ENCODE results near the gene ZNRF2.

GRCh38 chr7:30320392-30320791, 36.0 kb downstream of the ZNRF2 start:
- TF ChIP-seq CTCF (IDR thresholded peaks at IDR 0.05) (no peak), ZFX (IDR thresholded peaks at IDR 0.05; ENCODE audit: borderline replicate concordance) (no peak)
